Mammary epithelial cell (primary cell): ENCODE data around the gene ATP8A2.

Source experiments
- EZH2 ChIP-seq: IDR thresholded peaks from 2 replicates; pipeline ENCODE4 v1.6.1; 2012; ENCODE audit warnings: low read length, inconsistent platforms, borderline replicate concordance
- TF ChIP-seq, protein P1 (sequence below), 2 donors: IDR thresholded peaks in 1 of 2; conservative IDR thresholded peaks in 1 of 2; 2 replicates each; pipeline ENCODE4 v1.5.1; 2011 to 2012; ENCODE audit warnings: inconsistent platforms in 2 of 2, low read length in 2 of 2, mild to moderate bottlenecking in 2 of 2, control low read depth in 1 of 2, low read depth in 1 of 2; ENCODE audit not compliant: insufficient read depth in 1 of 2; ENCODE audit errors: extremely low read depth in 1 of 2

GRCh38 chr13:25457566-25457965 is 85.8 kb downstream of the ATP8A2 start:
- TF ChIP-seq, protein P1, sequence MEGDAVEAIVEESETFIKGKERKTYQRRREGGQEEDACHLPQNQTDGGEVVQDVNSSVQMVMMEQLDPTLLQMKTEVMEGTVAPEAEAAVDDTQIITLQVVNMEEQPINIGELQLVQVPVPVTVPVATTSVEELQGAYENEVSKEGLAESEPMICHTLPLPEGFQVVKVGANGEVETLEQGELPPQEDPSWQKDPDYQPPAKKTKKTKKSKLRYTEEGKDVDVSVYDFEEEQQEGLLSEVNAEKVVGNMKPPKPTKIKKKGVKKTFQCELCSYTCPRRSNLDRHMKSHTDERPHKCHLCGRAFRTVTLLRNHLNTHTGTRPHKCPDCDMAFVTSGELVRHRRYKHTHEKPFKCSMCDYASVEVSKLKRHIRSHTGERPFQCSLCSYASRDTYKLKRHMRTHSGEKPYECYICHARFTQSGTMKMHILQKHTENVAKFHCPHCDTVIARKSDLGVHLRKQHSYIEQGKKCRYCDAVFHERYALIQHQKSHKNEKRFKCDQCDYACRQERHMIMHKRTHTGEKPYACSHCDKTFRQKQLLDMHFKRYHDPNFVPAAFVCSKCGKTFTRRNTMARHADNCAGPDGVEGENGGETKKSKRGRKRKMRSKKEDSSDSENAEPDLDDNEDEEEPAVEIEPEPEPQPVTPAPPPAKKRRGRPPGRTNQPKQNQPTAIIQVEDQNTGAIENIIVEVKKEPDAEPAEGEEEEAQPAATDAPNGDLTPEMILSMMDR (conservative IDR thresholded peaks at IDR 0.05 in 1 of 2, IDR thresholded peaks at IDR 0.05 in 1 of 2; ENCODE audit: extremely low read depth in 1 of 2, insufficient read depth in 1 of 2, low read depth in 1 of 2, low read length in 2 of 2) = no peak
- TF ChIP-seq EZH2 = no peak
